GM12878 (cell line): ENCODE measurements around the gene PYGB. TPM values are rescaled to one million over a fixed set of nuclear protein-coding genes. Genes with fewer than 3 reads are reported as not detected.

ENCODE experiments used
- ATAC-seq: fragments of 200-7000 bp; cut with Tn5 transposase; 3 replicates; pipeline ENCODE4 v1.9.1; 2020; ENCODE audit warnings: mild to moderate bottlenecking, moderate library complexity
- BruUV-seq: library from RNA; stranded (reverse); fragments of 400-500 nt; replicated peaks from 2 replicates; lab custom pipeline; 2021; lab: Mats Ljungman, UMichigan
- CTCF ChIA-PET: fragments of 300-600 bp; sonication (Branson Sonifier 250); formaldehyde crosslinking; extraction: SDS; loops from one replicate; lab custom pipeline; 2021; ENCODE audit warnings: inconsistent platforms; lab: Yijun Ruan, JAX
- POLR2A ChIA-PET: fragments of 350-600 bp; formaldehyde crosslinking; extraction: SDS; loops from one replicate; lab custom pipeline; 2021; ENCODE audit warnings: inconsistent platforms; lab: Charles Lee
- RAD21 ChIA-PET: fragments of 300-600 bp; sonication (Branson Sonifier 250); formaldehyde crosslinking; loops from one replicate; lab custom pipeline; 2023; ENCODE audit warnings: antibody characterized with exemption; ENCODE audit not compliant: unreplicated experiment; lab: Charles Lee
- SMC1A ChIA-PET: fragments of 300-600 bp; sonication (Branson Sonifier 250); formaldehyde crosslinking; loops from one replicate; lab custom pipeline; 2023; ENCODE audit not compliant: unreplicated experiment, uncharacterized antibody; lab: Charles Lee
- DNase-seq: peaks from one replicate; pipeline ENCODE4 v3.0.0-alpha.2; 2011; ENCODE audit warnings: low read depth, low spot score
- FAIRE-seq: peaks from 3 replicates; lab custom pipeline; 2011; peaks lifted over from hg19 to GRCh38; lab: Jason Lieb, UNC
- H2AFZ ChIP-seq: 2 replicates; pipeline ENCODE4 v1.6.0; 2011; ENCODE audit warnings: low read depth, low read length, control low read depth; ENCODE audit not compliant: control insufficient read depth
- H3K27ac ChIP-seq: 2 replicates; pipeline ENCODE4 v1.5.1; 2011; ENCODE audit warnings: control low read depth; ENCODE audit not compliant: control insufficient read depth, insufficient read depth
- H3K27me3 ChIP-seq, 2 experiments: replicated peaks in 1 of 2; 2 replicates each; pipeline versions ENCODE4 v1.6.0 to v1.6.1; 2011; ENCODE audit warnings: low read length in 1 of 2; ENCODE audit not compliant: control insufficient read depth in 2 of 2, insufficient read depth in 2 of 2
- H3K36me3 ChIP-seq, 2 experiments: 2 replicates each; pipeline ENCODE4 v1.5.1; 2011; ENCODE audit warnings: low read length in 1 of 2; ENCODE audit not compliant: control insufficient read depth in 2 of 2, insufficient read depth in 2 of 2
- H3K4me1 ChIP-seq: 2 replicates; pipeline ENCODE4 v1.6.1; 2011; ENCODE audit warnings: mild to moderate bottlenecking, low read length, moderate library complexity, mixed read lengths; ENCODE audit not compliant: control insufficient read depth, insufficient read depth
- H3K4me2 ChIP-seq: 2 replicates; pipeline ENCODE4 v1.6.0; 2011; ENCODE audit warnings: control low read depth; ENCODE audit not compliant: control insufficient read depth, insufficient read depth
- H3K4me3 ChIP-seq: fragments of 200-600 bp; sonication (generic); 2 replicates; pipeline ENCODE4 v1.5.1; 2016
- H3K79me2 ChIP-seq: 2 replicates; pipeline ENCODE4 v1.6.0; 2011; ENCODE audit warnings: low read length; ENCODE audit not compliant: control insufficient read depth, insufficient read depth
- H3K9ac ChIP-seq: 2 replicates; pipeline ENCODE4 v1.8.0; 2011; ENCODE audit warnings: low read length, control low read depth, mixed read lengths; ENCODE audit not compliant: control insufficient read depth, insufficient read depth
- H3K9me3 ChIP-seq: replicated peaks from 3 replicates; pipeline ENCODE4 v1.5.1; 2011; ENCODE audit warnings: mild to moderate bottlenecking, low read length; ENCODE audit not compliant: control insufficient read depth, insufficient read depth
- H4K20me1 ChIP-seq: 2 replicates; pipeline ENCODE4 v1.6.0; 2011; ENCODE audit not compliant: control insufficient read depth, insufficient read depth
- HCFC1 ChIP-seq: fragments of 150-350 bp; IDR thresholded peaks from 2 replicates; pipeline ENCODE4 v1.6.1; 2014; ENCODE audit warnings: low read length
- HDAC2 ChIP-seq: fragments of 200-600 bp; sonication (generic); IDR thresholded peaks from 2 replicates; pipeline ENCODE4 v1.6.1; 2017
- NR2C2 ChIP-seq: IDR thresholded peaks from 2 replicates; pipeline ENCODE4 v1.6.1; 2011; ENCODE audit warnings: borderline replicate concordance, low read depth; ENCODE audit not compliant: control insufficient read depth, insufficient read length
- PAX8 ChIP-seq: fragments of 450-650 bp; IDR thresholded peaks from 2 replicates; pipeline ENCODE4 v1.6.1; 2017; ENCODE audit warnings: mild to moderate bottlenecking, moderate library complexity
- SREBF1 ChIP-seq: IDR thresholded peaks from 2 replicates; pipeline ENCODE4 v1.6.1; 2012; ENCODE audit warnings: mild to moderate bottlenecking, low read length
- TAF1 ChIP-seq: IDR thresholded peaks from 2 replicates; pipeline ENCODE4 v1.6.1; 2011; ENCODE audit warnings: mild to moderate bottlenecking, low read depth, low read length, borderline replicate concordance
- USF2 ChIP-seq: IDR thresholded peaks from 2 replicates; pipeline ENCODE4 v1.6.1; 2011; ENCODE audit warnings: low read depth, low read length, improper control_type of control experiment, borderline replicate concordance
- ZBTB33 ChIP-seq: fragments of 450-650 bp; IDR thresholded peaks from 2 replicates; pipeline ENCODE4 v1.6.1; 2017; ENCODE audit warnings: mild to moderate bottlenecking
- ZBTB40 ChIP-seq: fragments of 450-650 bp; IDR thresholded peaks from 2 replicates; pipeline ENCODE4 v1.6.1; 2016; ENCODE audit warnings: mild to moderate bottlenecking, moderate library complexity, borderline replicate concordance
- ZNF384 ChIP-seq: IDR thresholded peaks from 2 replicates; pipeline ENCODE4 v1.6.1; 2012; ENCODE audit warnings: low read depth, mild to moderate bottlenecking, low read length, improper control_type of control experiment, borderline replicate concordance
- ZNF687 ChIP-seq: fragments of 450-650 bp; IDR thresholded peaks from 2 replicates; pipeline ENCODE4 v1.6.1; 2017; ENCODE audit warnings: mild to moderate bottlenecking, moderate library complexity
- WGBS: methylation state at CpG from one replicate; pipeline ENCODE4 v1.1.6; 2016; ENCODE audit warnings: low lambda C conversion rate; ENCODE audit not compliant: insufficient replicate concordance, insufficient coverage; ENCODE audit errors: missing lambda C conversion rate; 5-methylcytosine and 5-hydroxymethylcytosine counted together
- in situ Hi-C: fragments of 300-500 bp; cut with MboI; formaldehyde crosslinking; loops from 9 replicates; pipeline ENCODE4 v1.14.3; 2018; ENCODE audit warnings: mixed read lengths
- intact Hi-C: fragments of 100-400 bp; cut with micrococcal nuclease; formaldehyde crosslinking; loops from one replicate; pipeline ENCODE4 v1.14.2; 2022; ENCODE audit not compliant: unreplicated experiment
- polyA plus RNA-seq, 11 experiments: library from polyadenylated mRNA; depleted of rRNA in 4 of 11; unstranded in 6 of 11; stranded (reverse) in 5 of 11; fragments of >200 nt; fragmentation: Nextera tagmentation in 4 of 11; fragmentation: Illumina TruSeq in 1 of 11; extraction: Ambion mirVana in 4 of 11; extraction: Trizol in 1 of 11; gene quantifications; 1 replicate in 1 of 11; 2 replicates in 10 of 11; pipeline versions ENCODE4 v1.2.1 to v1.2.3, GENCODE V29; 2011 to 2016; ENCODE audit warnings: inconsistent platforms in 2 of 11, missing spikeins in 2 of 11, low read depth in 1 of 11
- total RNA-seq, 4 experiments: library from RNA; depleted of rRNA in 3 of 4; stranded (reverse); fragments of >200 nt in 3 of 4; fragmentation: Illumina TruSeq in 1 of 4; extraction: Trizol in 1 of 4; gene quantifications; 2 replicates each; pipeline versions ENCODE4 v1.2.1 to v1.2.3, GENCODE V29; 2013 to 2021

Gene PYGB
- total and polyA plus RNA-seq, 10 of the 15 experiments (the other 5 are each of a cell fraction or from before 2014, with no cell fraction given) = 0.34 to 33.5 (median 21.8) TPM

GRCh38 chr20:25217161-25218108, 30.4 kb upstream of the PYGB start:
- Histone ChIP-seq H2AFZ (no peak overlapping the region), H3K4me3 (no peak overlapping the region), H3K79me2 (no peaks in the 10 kb centered on the region), H3K9me3 (no peaks in the 10 kb centered on the region), H3K4me1 (no peaks in the 10 kb centered on the region), H3K27ac (no peak overlapping the region), H3K36me3 (peaks cover 3 to 6% of the 10 kb centered on the region in 2 experiments; a peak in 3 of 4 replicates), H4K20me1 (no peaks in the 10 kb centered on the region), H3K27me3 (no peaks in the 10 kb centered on the region), H3K4me2 (no peak overlapping the region), H3K9ac (no peak overlapping the region)
- no peak for ATAC-seq
- WGBS = 91% methylated on average over 21 of the region's 21 CpGs
- no peak for FAIRE-seq
- ChIA-PET POLR2A (no interaction called here), RAD21 (no interaction called here), CTCF (no interaction called here), SMC1A (no interaction called here)
- BruUV-seq = no TSS peak
- no peak for DNase-seq
- in situ Hi-C loops = no loop called here
- intact Hi-C loops = no loop called here
- no peak for TF ChIP-seq HDAC2
- TF ChIP-seq NR2C2 = no peak
- no peak for TF ChIP-seq ZNF384
- TF ChIP-seq SREBF1 = no peak
- no peak for TF ChIP-seq ZBTB40
- TF ChIP-seq HCFC1 = no peak
- no peak for TF ChIP-seq USF2
- no peak for TF ChIP-seq TAF1
- no peak for TF ChIP-seq PAX8
- no peak for TF ChIP-seq ZNF687
- no peak for TF ChIP-seq ZBTB33
